Muscle of leg (tissue), 9 donors: Measurements from ENCODE around the gene UBQLN2. TPM values are rescaled to one million over a fixed set of nuclear protein-coding genes. Genes with fewer than 3 reads are reported as not detected.

Experiments used
- polyA plus RNA-seq, 8 donors: library from polyadenylated mRNA; unstranded; fragments of 120-200 nt; gene quantifications; one replicate each; pipeline versions ENCODE4 v1.2.1 to v1.2.3, GENCODE V29; 2013; ENCODE audit warnings: inconsistent platforms in 1 of 8, low replicate concordance in 1 of 8; ENCODE audit not compliant: insufficient read length in 8 of 8, insufficient read depth in 1 of 8
- total RNA-seq: library from RNA; stranded (reverse); fragments of 120-200 nt; gene quantifications from one replicate; pipeline ENCODE4 v1.2.4, GENCODE V29; 2013

UBQLN2 gene
- total and polyA plus RNA-seq, 9 donors, result 7.0 to 37.4 (median 30.1) TPM

Other genes starting within 250 kb of the UBQLN2 start
- gene NBDY, start 165.6 kb downstream of the UBQLN2 start, total RNA-seq, result 8.1 TPM
- 10 to 100 TPM; 36.5 to 52.5 (median 47.1) TPM for gene NBDY, start 165.6 kb downstream of the UBQLN2 start, polyA plus RNA-seq